OCI-LY3 (cell line): ENCODE results near the gene ARHGAP27.

Source experiments
- H2AFZ ChIP-seq: fragments of 200-600, 300-600 bp; shearing (Covaris generic); 2 replicates; pipeline ENCODE4 v1.6.0; 2014; ENCODE audit warnings: antibody characterized with exemption, low read depth, low read length
- H3K27ac ChIP-seq: fragments of 200-600, 300-600 bp; sonication (generic); 2 replicates; pipeline ENCODE4 v1.5.1; 2014; ENCODE audit warnings: mild to moderate bottlenecking, low read length, moderate library complexity, mixed read lengths
- H3K27me3 ChIP-seq: fragments of 200-600, 300-600 bp; sonication (generic); 2 replicates; pipeline ENCODE4 v1.6.1; 2014; ENCODE audit warnings: low read depth, low read length, mixed read lengths
- H3K36me3 ChIP-seq: fragments of 200-600, 300-600 bp; sonication (generic); replicated peaks from 2 replicates; pipeline ENCODE3; 2014; ENCODE audit warnings: low read depth, low read length, mixed read lengths
- H3K4me1 ChIP-seq: fragments of 300-600, 200-600 bp; sonication (generic); 2 replicates; pipeline ENCODE4 v1.6.1; 2014; ENCODE audit warnings: low read length, mixed read lengths
- H3K4me2 ChIP-seq: fragments of 200-600, 300-600 bp; sonication (generic); 2 replicates; pipeline ENCODE4 v1.6.1; 2014; ENCODE audit warnings: low read length, mixed read lengths
- H3K4me3 ChIP-seq: fragments of 300-600, 200-600 bp; sonication (generic); 2 replicates; pipeline ENCODE4 v1.5.1; 2014; ENCODE audit warnings: antibody characterized with exemption, mild to moderate bottlenecking, low read length, moderate library complexity
- H3K79me2 ChIP-seq: fragments of 300-600, 200-600 bp; shearing (Covaris generic); 2 replicates; pipeline ENCODE4 v1.6.1; 2014; ENCODE audit warnings: mild to moderate bottlenecking, low read length, mixed read lengths
- H3K9ac ChIP-seq: fragments of 300-600, 200-600 bp; shearing (Covaris generic); 2 replicates; pipeline ENCODE4 v1.6.0; 2014; ENCODE audit warnings: mild to moderate bottlenecking, low read length, moderate library complexity
- H3K9me3 ChIP-seq: fragments of 200-600, 300-600 bp; shearing (Covaris generic); 2 replicates; pipeline ENCODE4 v1.6.1; 2014; ENCODE audit warnings: low read length, mixed read lengths; ENCODE audit not compliant: insufficient read depth
- H4K20me1 ChIP-seq: fragments of 200-600, 300-600 bp; sonication (generic); 2 replicates; pipeline ENCODE4 v1.6.1; 2016; ENCODE audit warnings: low read length, mixed read lengths; ENCODE audit not compliant: insufficient read depth
- EZH2phosphoT487 ChIP-seq: fragments of 200-600 bp; shearing (Covaris generic); IDR thresholded peaks from 2 replicates; pipeline ENCODE4 v1.6.1; 2018; ENCODE audit warnings: antibody characterized with exemption, mixed run types, low read depth
- TF ChIP-seq, protein P1 (sequence below): fragments of 200-600, 300-600 bp; sonication (generic); IDR thresholded peaks from 2 replicates; pipeline ENCODE4 v1.5.1; 2014; ENCODE audit warnings: antibody characterized with exemption, low read length, low read depth

Gene ARHGAP27

DNA sequence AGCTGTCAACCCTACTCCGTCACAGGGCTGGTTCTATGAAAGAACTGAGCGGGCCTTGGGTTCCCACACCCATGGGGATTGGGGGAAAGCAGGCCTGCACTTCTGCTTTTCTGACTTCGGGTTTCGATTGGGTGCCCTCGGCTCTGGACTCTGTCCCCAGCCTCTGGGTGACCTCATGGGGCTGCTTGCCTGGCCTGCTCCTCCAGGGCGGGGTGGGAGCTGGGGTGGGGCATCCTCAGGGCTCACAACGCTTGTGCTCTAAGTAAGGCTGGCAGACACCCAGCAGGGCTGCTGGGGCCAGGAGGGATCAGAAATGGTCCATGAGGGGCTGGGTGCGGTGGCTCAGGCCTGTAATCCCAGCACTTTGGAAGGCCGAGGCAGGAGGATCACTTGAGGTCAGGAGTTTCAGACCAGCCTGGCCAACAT, 19.2 kb downstream of the ARHGAP27 start:
- no peaks in the 10 kb centered on the region for H4K20me1 ChIP-seq
- H3K27ac ChIP-seq = no peak overlapping the region
- no peaks in the 10 kb centered on the region for H3K27me3 ChIP-seq
- H3K36me3 ChIP-seq = no peaks in the 10 kb centered on the region
- no peak overlapping the region for H3K4me2 ChIP-seq
- no peaks in the 10 kb centered on the region for H3K9me3 ChIP-seq
- H3K4me3 ChIP-seq = no peak overlapping the region
- TF ChIP-seq, protein P1, sequence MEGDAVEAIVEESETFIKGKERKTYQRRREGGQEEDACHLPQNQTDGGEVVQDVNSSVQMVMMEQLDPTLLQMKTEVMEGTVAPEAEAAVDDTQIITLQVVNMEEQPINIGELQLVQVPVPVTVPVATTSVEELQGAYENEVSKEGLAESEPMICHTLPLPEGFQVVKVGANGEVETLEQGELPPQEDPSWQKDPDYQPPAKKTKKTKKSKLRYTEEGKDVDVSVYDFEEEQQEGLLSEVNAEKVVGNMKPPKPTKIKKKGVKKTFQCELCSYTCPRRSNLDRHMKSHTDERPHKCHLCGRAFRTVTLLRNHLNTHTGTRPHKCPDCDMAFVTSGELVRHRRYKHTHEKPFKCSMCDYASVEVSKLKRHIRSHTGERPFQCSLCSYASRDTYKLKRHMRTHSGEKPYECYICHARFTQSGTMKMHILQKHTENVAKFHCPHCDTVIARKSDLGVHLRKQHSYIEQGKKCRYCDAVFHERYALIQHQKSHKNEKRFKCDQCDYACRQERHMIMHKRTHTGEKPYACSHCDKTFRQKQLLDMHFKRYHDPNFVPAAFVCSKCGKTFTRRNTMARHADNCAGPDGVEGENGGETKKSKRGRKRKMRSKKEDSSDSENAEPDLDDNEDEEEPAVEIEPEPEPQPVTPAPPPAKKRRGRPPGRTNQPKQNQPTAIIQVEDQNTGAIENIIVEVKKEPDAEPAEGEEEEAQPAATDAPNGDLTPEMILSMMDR = no peak
- no peak for TF ChIP-seq EZH2phosphoT487
- H3K79me2 ChIP-seq = peaks cover 17% of the 10 kb centered on the region
- no peak overlapping the region for H2AFZ ChIP-seq
- H3K4me1 ChIP-seq = peaks cover 30% of the 10 kb centered on the region
- no peak overlapping the region for H3K9ac ChIP-seq

DNA sequence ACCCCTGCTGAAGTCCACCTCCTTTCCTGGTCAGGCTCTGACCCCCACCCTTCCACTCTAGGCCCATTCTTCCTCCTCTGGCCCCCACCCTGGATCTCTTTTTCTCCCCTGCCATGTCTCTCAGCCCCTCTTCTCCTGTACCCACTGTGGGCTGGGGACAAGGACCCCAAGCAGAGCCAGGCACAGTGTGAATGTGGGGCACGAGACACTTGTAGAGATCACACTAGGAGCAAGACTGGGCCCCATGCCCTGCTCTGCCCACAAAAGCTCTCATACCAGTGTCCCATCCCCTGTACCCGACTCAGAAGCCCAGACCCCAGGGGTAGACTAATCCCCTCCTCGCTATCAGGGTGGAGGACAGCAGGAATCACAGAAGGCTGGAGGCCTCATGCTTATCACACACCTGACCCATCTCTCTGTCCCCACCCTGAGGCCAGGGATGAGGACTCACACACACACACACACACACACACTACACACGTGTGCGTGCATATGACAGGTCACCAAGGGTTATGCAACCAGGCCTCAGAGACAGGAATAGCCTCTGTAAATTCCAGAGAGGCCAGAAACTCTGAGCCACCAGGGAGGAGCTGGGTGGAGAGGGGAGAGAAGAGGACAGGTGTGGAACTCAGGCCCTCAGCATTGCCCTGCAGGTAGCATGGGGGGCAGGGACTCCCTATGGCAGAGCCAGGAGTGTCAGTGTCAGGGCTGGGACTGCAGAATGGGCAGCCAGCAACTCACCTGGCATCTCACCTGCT, 21.1 kb downstream of the ARHGAP27 start:
- no peaks in the 10 kb centered on the region for H3K9me3 ChIP-seq
- no peaks in the 10 kb centered on the region for H4K20me1 ChIP-seq
- peaks cover 27% of the 10 kb centered on the region for H3K79me2 ChIP-seq
- no peak overlapping the region for H3K9ac ChIP-seq
- peaks cover 6% of the 10 kb centered on the region for H3K36me3 ChIP-seq
- no peaks in the 10 kb centered on the region for H3K27me3 ChIP-seq
- TF ChIP-seq, protein P1 = no peak
- TF ChIP-seq EZH2phosphoT487 = no peak
- H2AFZ ChIP-seq = no peak overlapping the region
- H3K27ac ChIP-seq = no peak overlapping the region; the same call in 1 of the 2 replicates
- H3K4me1 ChIP-seq = peaks cover 38% of the 10 kb centered on the region
- H3K4me3 ChIP-seq = peak overlapping the region; percentile 94; the same call in 1 of the 2 replicates
- H3K4me2 ChIP-seq = peak overlapping the region; percentile 99; the same call in 1 of the 2 replicates

DNA sequence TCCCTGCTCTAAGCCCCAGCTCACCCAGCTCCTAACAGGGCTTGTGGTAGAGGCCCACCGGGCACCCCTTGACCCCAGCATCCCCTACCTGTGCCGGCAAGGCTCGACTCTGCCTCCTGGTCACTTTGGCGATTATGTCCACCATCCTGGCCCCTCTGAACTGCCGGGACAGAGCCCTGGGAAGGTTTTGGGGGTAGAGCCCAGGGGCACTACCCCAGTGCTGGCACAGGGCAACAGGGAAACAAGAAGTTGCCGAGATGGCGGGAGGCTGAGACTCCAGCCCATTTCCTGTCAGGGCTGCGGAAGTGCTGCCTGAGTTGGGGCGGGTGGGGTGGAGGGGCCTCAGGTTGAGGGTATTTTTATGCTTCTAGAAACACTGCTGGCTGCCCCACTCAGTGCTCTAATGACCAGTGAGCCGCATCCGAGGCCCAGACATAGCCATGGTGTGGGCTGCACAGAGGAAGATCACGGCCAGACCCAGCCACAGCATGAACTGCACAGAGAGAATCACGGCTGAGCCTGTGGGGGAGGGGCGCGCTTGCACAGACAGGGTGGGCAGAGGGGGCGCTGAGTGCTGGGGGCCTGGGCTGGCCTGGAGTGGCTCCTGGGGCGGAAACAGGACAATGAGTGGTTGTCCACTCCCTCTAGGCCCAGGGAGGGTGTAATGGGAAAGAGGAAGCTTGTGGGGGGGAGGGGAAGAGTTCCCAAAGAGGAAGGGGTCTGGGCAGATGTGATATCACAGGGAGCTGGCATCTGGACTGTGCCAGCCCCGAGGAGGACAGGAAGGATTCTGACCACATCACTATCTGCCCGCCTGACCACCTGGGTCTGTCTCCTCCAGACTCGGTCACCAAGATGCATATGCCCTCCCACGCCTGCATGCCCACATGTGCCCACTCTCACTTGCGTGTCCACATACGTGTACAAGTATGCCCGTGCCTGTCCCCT, 22.3 kb downstream of the ARHGAP27 start:
- Histone ChIP-seq H3K9ac (peak overlapping the region; percentile 98), H3K9me3 (no peaks in the 10 kb centered on the region)

More for the DNA sequence above, 22.3 kb downstream of the ARHGAP27 start:
- Histone ChIP-seq H3K36me3 (peaks cover 13% of the 10 kb centered on the region), H3K4me2 (peak overlapping the region; percentile 99), H3K27ac (peak overlapping the region; percentile 81), H3K27me3 (no peaks in the 10 kb centered on the region), H3K79me2 (peaks cover 27% of the 10 kb centered on the region), H3K4me3 (peak overlapping the region; percentile 94), H2AFZ (peak overlapping the region; percentile 86), H3K4me1 (peaks cover 38% of the 10 kb centered on the region), H4K20me1 (no peaks in the 10 kb centered on the region)
- no peak for TF ChIP-seq EZH2phosphoT487
- TF ChIP-seq, protein P1 = no peak
